ENCODE measurements around the gene CPEB2.
A peak's percentile ranks its signal among the peaks of the same experiment; 100 is the strongest.

The CPEB2 gene

GRCh38 chr4:14987054-14987453 is 15.2 kb upstream of the CPEB2 start:
- TF ChIP-seq, protein P1, sequence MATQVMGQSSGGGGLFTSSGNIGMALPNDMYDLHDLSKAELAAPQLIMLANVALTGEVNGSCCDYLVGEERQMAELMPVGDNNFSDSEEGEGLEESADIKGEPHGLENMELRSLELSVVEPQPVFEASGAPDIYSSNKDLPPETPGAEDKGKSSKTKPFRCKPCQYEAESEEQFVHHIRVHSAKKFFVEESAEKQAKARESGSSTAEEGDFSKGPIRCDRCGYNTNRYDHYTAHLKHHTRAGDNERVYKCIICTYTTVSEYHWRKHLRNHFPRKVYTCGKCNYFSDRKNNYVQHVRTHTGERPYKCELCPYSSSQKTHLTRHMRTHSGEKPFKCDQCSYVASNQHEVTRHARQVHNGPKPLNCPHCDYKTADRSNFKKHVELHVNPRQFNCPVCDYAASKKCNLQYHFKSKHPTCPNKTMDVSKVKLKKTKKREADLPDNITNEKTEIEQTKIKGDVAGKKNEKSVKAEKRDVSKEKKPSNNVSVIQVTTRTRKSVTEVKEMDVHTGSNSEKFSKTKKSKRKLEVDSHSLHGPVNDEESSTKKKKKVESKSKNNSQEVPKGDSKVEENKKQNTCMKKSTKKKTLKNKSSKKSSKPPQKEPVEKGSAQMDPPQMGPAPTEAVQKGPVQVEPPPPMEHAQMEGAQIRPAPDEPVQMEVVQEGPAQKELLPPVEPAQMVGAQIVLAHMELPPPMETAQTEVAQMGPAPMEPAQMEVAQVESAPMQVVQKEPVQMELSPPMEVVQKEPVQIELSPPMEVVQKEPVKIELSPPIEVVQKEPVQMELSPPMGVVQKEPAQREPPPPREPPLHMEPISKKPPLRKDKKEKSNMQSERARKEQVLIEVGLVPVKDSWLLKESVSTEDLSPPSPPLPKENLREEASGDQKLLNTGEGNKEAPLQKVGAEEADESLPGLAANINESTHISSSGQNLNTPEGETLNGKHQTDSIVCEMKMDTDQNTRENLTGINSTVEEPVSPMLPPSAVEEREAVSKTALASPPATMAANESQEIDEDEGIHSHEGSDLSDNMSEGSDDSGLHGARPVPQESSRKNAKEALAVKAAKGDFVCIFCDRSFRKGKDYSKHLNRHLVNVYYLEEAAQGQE (IDR thresholded peaks at IDR 0.05; ENCODE audit: insufficient read depth in 1 of 2, low read depth in 2 of 2, low read length in 2 of 2), result no peak
- TF ChIP-seq FOXP2 (optimal IDR thresholded peaks at IDR 0.05; ENCODE audit: borderline replicate concordance, extremely low read depth, extremely low read length, insufficient read depth) (no peak), SIN3A (IDR thresholded peaks at IDR 0.05; ENCODE audit: borderline replicate concordance, insufficient read depth, low read length) (no peak), POLR2AphosphoS5 (IDR thresholded peaks at IDR 0.05; ENCODE audit: low read depth, low read length) (no peak), TAF1 (IDR thresholded peaks at IDR 0.05; ENCODE audit: borderline replicate concordance, insufficient read depth, low read length) (no peak)

- TF ChIP-seq FOXP2 (optimal IDR thresholded peaks at IDR 0.05; ENCODE audit: borderline replicate concordance, extremely low read depth, extremely low read length, insufficient read depth), result no peak
- no peak for TF ChIP-seq SIN3A (IDR thresholded peaks at IDR 0.05; ENCODE audit: borderline replicate concordance, insufficient read depth, low read length)
- no peak for TF ChIP-seq TAF1 (IDR thresholded peaks at IDR 0.05; ENCODE audit: borderline replicate concordance, insufficient read depth, low read length)
- TF ChIP-seq POLR2AphosphoS5 (IDR thresholded peaks at IDR 0.05; ENCODE audit: low read depth, low read length), result no peak
Observed at GRCh38 chr4:14990484-14990883, 11.8 kb upstream of the CPEB2 start.

- no peak for TF ChIP-seq TAF1 (IDR thresholded peaks at IDR 0.05; ENCODE audit: borderline replicate concordance, insufficient read depth, low read length)
- no peak for TF ChIP-seq POLR2AphosphoS5 (IDR thresholded peaks at IDR 0.05; ENCODE audit: low read depth, low read length)
- TF ChIP-seq SIN3A (IDR thresholded peaks at IDR 0.05; ENCODE audit: borderline replicate concordance, insufficient read depth, low read length), result no peak
- TF ChIP-seq FOXP2 (optimal IDR thresholded peaks at IDR 0.05; ENCODE audit: borderline replicate concordance, extremely low read depth, extremely low read length, insufficient read depth), result no peak
- TF ChIP-seq, protein P1 (IDR thresholded peaks at IDR 0.05; ENCODE audit: insufficient read depth in 1 of 2, low read depth in 2 of 2, low read length in 2 of 2), result no peak
Observed at GRCh38 chr4:14994242-14994641, 8.0 kb upstream of the CPEB2 start.

DNA sequence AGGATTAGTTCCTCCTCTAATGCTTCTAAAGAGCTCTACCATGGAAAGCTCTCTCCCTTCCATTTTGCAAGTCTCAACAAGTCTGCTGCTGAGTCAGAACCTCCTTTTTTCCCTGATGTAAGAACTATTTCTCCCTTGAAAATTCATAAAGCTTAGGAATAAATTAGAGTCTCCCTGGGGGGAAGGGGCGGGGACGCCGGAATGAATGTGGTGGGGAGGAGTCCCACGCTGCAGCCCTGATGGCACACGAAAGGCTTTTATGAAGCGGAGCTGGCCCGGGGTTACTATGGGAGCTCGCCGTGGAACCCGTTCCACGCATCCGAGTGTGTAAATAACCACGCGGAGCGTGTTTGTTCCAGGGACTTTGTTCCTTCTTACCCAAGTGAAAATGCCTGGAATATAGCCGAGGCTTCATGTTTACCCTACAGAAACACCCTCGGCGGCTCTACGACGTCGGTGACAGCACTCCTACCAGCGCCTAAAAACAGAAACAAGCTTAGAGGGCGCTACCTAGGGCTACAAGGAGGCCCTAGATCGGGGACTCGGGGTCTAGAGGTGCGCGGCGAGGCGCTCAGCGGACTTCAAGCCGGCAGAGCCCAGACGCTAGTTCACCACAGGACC is 923 bp upstream of the CPEB2 start:
- TF ChIP-seq, protein P1 (IDR thresholded peaks at IDR 0.05; ENCODE audit: insufficient read depth in 1 of 2, low read depth in 2 of 2, low read length in 2 of 2), result peak in 1 of 2 experiments; percentile 69; a peak in 2 of 4 replicates
- TF ChIP-seq SIN3A (IDR thresholded peaks at IDR 0.05; ENCODE audit: borderline replicate concordance, insufficient read depth, low read length) (no peak; the same call in 1 of the 2 replicates), POLR2AphosphoS5 (IDR thresholded peaks at IDR 0.05; ENCODE audit: low read depth, low read length) (no peak)

DNA sequence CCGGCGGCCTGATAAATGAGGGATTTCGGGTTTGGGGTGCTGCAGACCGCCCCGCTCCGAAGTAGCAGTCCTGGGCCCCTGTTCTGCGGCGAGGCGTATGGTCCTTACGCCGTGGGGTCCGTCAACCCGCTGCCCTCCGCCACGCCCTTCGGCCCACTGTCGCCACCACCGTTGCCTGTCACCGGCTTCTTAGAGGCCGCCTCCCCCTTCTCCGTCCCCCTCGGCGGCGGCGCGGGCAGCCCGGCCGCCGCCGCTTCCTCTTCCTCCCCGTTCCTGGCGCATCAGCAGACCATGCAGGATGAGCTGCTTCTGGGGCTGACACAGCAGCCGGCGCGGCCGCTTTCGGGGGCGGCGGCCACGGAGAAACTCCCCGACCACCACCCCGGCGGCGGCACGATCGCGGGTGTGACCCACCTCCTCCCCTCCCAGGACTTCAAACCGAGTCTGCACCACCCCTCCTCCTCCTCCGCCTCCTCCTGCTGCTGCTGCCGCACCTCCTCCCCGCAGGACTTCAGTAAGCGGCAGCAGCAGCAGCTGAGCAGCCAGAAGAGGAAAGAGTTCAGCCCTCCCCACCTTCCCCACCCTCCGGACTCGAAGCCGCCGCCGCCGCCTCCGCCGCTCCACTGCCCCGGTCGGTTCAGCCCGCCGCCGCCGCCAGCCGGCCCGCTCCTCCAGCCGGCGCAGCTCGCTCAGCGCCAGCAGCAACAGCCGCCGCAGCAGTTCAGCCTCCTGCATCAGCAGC is 549 bp downstream of the CPEB2 start:
- TF ChIP-seq, protein P1 (IDR thresholded peaks at IDR 0.05; ENCODE audit: insufficient read depth in 1 of 2, low read depth in 2 of 2, low read length in 2 of 2), result no peak
- peak; percentile 80; the same call in 1 of the 2 replicates for TF ChIP-seq TAF1 (IDR thresholded peaks at IDR 0.05; ENCODE audit: borderline replicate concordance, insufficient read depth, low read length)
- peak; percentile 81; the same call in 1 of the 2 replicates for TF ChIP-seq SIN3A (IDR thresholded peaks at IDR 0.05; ENCODE audit: borderline replicate concordance, insufficient read depth, low read length)

All from PFSK-1 (cell line).